WERI-Rb-1 (cell line): ENCODE results near the gene ARMCX5.

ENCODE experiments used
- DNase-seq: peaks from one replicate; pipeline ENCODE4 v3.0.0-alpha.2; 2020
- H3K27ac ChIP-seq: fragments of 250-450 bp; sonication (Bioruptor Pico); 2 replicates; pipeline ENCODE4 v1.5.1; 2020; ENCODE audit warnings: mild to moderate bottlenecking, moderate library complexity
- H3K27me3 ChIP-seq: fragments of 250-450 bp; sonication (Bioruptor Pico); 2 replicates; pipeline ENCODE4 v1.5.1; 2021; ENCODE audit warnings: mild to moderate bottlenecking, low read depth, moderate library complexity; ENCODE audit not compliant: insufficient read depth, severe bottlenecking
- H3K36me3 ChIP-seq: fragments of 250-450 bp; sonication (Bioruptor Pico); 2 replicates; pipeline ENCODE4 v1.5.1; 2020; ENCODE audit warnings: mild to moderate bottlenecking, moderate library complexity
- H3K4me3 ChIP-seq: 2 replicates; pipeline ENCODE4 v1.5.1; 2011; ENCODE audit warnings: low read depth, mild to moderate bottlenecking, control low read depth, low read length
- H3K9me3 ChIP-seq: fragments of 250-450 bp; sonication (Bioruptor Pico); 2 replicates; pipeline ENCODE4 v1.5.1; 2021; ENCODE audit warnings: mild to moderate bottlenecking, moderate library complexity; ENCODE audit not compliant: severe bottlenecking
- CTCF ChIP-seq: IDR thresholded peaks from 2 replicates; pipeline ENCODE4 v1.5.1; 2011; ENCODE audit warnings: low read depth, mild to moderate bottlenecking, control low read depth, inconsistent platforms, low read length

ARMCX5 gene

DNA sequence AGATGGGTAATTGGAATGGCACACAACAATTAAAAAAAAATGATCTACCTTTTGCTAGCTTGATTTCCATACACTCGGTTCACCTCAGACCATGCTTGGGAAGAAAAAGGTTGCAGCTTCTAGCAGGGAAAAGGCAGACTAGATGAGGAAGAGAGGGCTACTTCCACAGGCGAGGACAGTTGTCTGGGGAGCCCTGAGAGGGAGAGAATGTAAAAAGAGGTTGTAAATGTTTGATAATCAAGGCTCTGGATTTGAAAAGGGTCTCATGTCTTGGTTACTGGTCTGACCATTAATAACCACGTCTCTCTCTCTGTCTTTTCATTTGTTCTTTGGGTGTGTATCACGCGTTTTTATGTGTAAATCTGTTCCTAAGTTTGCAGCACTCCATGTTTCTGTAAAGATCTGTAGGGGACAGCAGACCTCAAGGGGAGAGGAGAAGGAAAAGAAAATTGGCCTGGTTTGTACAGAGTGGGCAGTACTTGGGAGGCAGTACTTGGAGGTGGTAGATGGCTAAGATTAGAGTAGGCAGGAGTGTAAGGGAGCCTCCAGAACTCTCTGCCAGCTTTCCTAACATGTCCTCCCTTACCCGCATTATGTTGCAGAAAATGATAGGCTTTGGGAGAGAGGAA, 750 bp downstream of the ARMCX5 start:
- no peaks in the 10 kb centered on the region for H3K36me3 ChIP-seq
- no peak overlapping the region for H3K27ac ChIP-seq
- no peaks in the 10 kb centered on the region for H3K9me3 ChIP-seq
- no peaks in the 10 kb centered on the region for H3K27me3 ChIP-seq
- no peak for TF ChIP-seq CTCF
- no peak for DNase-seq
- peak overlapping the region; percentile 46 for H3K4me3 ChIP-seq

DNA sequence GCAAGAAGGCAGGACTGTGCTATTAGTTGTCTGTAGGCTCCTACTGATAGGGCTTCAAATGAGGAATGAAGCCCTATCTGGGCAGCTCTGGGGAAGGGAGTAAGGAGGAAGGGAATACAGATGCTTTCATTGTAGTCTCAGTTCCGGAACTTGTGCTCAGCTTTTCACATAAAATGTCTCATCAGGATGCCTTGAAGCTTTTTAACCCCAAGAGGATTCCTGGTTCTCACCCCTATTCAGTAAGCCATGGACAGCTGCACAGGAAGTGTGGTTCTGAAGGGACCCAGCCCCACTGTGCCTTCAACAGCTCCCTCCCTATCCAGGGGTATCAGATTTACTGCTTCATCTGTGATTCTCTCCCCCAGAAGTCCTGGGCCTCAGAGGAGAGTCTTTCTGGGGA, 5.0 kb downstream of the ARMCX5 start:
- Histone ChIP-seq H3K4me3 (no peak overlapping the region), H3K27ac (no peak overlapping the region)
- no peak for TF ChIP-seq CTCF

DNA sequence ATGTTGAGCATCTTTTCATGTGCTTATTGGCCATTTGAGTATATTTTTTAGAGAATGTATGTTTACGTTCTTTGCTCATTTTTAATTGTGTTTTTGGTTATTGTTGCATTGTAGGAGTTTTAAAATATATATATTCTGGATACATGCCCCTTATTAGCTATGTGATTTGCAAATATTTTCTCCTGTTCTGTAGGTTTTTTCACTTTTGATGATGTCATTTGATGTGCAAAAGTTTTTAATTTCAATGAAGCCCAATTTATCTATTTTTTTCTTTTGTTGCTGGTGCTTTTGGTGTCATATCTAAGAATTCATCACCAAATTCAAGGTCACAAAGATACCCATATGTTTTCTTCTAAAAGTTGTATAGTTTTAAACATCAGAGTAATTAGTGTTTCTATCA, 6.8 kb downstream of the ARMCX5 start:
- no peak overlapping the region for H3K27ac ChIP-seq
- H3K27me3 ChIP-seq: peaks cover 2% of the 10 kb centered on the region
- DNase-seq: no peak
- TF ChIP-seq CTCF: no peak
- H3K36me3 ChIP-seq: no peaks in the 10 kb centered on the region
- no peaks in the 10 kb centered on the region for H3K9me3 ChIP-seq
- no peak overlapping the region for H3K4me3 ChIP-seq

More for the DNA sequence above, 5.0 kb downstream of the ARMCX5 start:
- Histone ChIP-seq H3K27me3 (peaks cover 2% of the 10 kb centered on the region), H3K36me3 (no peaks in the 10 kb centered on the region), H3K9me3 (no peaks in the 10 kb centered on the region)
- no peak for DNase-seq

DNA sequence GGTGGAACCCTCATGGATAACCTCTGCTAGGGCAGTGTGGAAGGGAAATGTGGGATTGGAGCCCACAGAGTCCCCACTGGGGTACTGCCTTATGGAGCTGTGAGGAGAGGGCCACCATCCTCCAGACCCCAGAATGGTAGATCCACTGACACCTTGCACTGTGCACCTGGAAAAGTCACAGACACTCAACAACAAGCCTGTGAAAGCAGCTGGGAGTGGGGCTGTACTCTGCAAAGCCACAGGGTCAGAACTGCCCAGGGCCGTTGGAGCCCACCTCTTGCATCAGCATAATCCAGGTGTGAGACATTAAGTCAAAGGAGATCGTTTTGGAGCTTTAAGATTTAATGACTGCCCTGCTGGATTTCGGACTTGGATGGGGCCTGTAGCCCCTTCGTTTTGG, 11.6 kb downstream of the ARMCX5 start:
- DNase-seq: no peak
- no peak for TF ChIP-seq CTCF
- Histone ChIP-seq H3K27me3 (peaks cover 2% of the 10 kb centered on the region), H3K36me3 (no peaks in the 10 kb centered on the region), H3K4me3 (no peak overlapping the region), H3K27ac (no peak overlapping the region), H3K9me3 (no peaks in the 10 kb centered on the region)

DNA sequence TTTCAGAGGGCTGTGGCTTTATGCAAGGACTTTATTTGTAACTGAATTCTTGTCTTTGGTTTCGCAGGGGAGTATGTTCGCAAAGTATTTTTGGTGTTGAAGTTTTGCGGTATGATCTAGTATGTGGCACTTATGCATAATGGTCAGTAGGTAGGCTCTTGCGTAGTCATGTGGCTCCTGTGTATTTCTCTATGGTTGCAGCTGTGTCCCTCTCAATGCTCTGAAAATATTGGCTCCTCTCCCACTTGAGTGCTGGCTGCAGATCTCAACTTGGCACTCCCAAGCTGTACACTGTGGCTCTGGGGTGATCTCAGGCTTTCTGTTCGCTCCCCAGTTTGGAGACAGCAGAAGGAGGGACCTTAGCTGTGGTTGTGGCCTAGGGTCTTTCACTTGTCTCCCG, 24.8 kb downstream of the ARMCX5 start:
- no peaks in the 10 kb centered on the region for H3K9me3 ChIP-seq
- no peak overlapping the region for H3K4me3 ChIP-seq
- H3K27ac ChIP-seq: no peak overlapping the region
- H3K36me3 ChIP-seq: no peaks in the 10 kb centered on the region
- TF ChIP-seq CTCF: no peak
- H3K27me3 ChIP-seq: peaks cover 3% of the 10 kb centered on the region
- DNase-seq: no peak

GRCh38 chrX:102627640-102628039, 28.3 kb downstream of the ARMCX5 start:
- no peak for TF ChIP-seq CTCF
- Histone ChIP-seq H3K27ac (no peak overlapping the region), H3K4me3 (no peak overlapping the region), H3K27me3 (peaks cover 3% of the 10 kb centered on the region), H3K36me3 (no peaks in the 10 kb centered on the region), H3K9me3 (no peaks in the 10 kb centered on the region)
- no peak for DNase-seq
